OCI-LY7 (cell line): ENCODE measurements around the gene PGAP6. TPM values are rescaled to one million over a fixed set of nuclear protein-coding genes. Genes with fewer than 3 reads are reported as not detected.
"Not testable (repeated sequence)": the region's sequence is repeated elsewhere in the genome, so short reads cannot be mapped to it uniquely, and the experiment has no call there.

ENCODE experiments used
- BruUV-seq: library from RNA; stranded (reverse); fragments of 400-500 nt; replicated peaks from 2 replicates; lab custom pipeline; 2021; lab: Mats Ljungman, UMichigan
- CTCF ChIA-PET: fragments of 300-600 bp; sonication (Branson Sonifier 250); formaldehyde crosslinking; loops from one replicate; lab custom pipeline; 2022; ENCODE audit warnings: antibody characterized with exemption; ENCODE audit not compliant: unreplicated experiment; lab: Charles Lee
- POLR2A ChIA-PET: fragments of 300-600 bp; sonication (Branson Sonifier 250); formaldehyde crosslinking; loops from one replicate; lab custom pipeline; 2022; ENCODE audit warnings: antibody characterized with exemption; lab: Charles Lee
- DNase-seq: peaks from one replicate; pipeline ENCODE4 v3.0.0-alpha.2; 2015; ENCODE audit warnings: low spot score
- H2AFZ ChIP-seq: fragments of 200-600 bp; sonication (generic), shearing (Covaris generic); 2 replicates; pipeline ENCODE4 v1.6.1; 2014; ENCODE audit warnings: mild to moderate bottlenecking, antibody characterized with exemption, low read length, moderate library complexity
- H3K27ac ChIP-seq: fragments of 200-600 bp; sonication (generic); 2 replicates; pipeline ENCODE4 v1.5.1; 2014; ENCODE audit warnings: mixed run types, low read depth, mild to moderate bottlenecking, moderate library complexity, low read length, inconsistent platforms; ENCODE audit not compliant: poor library complexity, severe bottlenecking
- H3K36me3 ChIP-seq: fragments of 200-600 bp; sonication (generic); 2 replicates; pipeline ENCODE4 v1.6.1; 2014; ENCODE audit warnings: mild to moderate bottlenecking, antibody characterized with exemption, low read length, moderate library complexity, mixed read lengths; ENCODE audit not compliant: insufficient read depth
- H3K4me1 ChIP-seq: fragments of 200-600 bp; sonication (generic); 2 replicates; pipeline ENCODE4 v1.5.1; 2014; ENCODE audit warnings: mild to moderate bottlenecking, low read length; ENCODE audit not compliant: insufficient read depth, poor library complexity, severe bottlenecking
- H3K4me2 ChIP-seq: fragments of 200-600 bp; sonication (generic); 2 replicates; pipeline ENCODE4 v1.6.1; 2014; ENCODE audit warnings: mild to moderate bottlenecking, low read length
- H3K4me3 ChIP-seq: fragments of 200-600 bp; sonication (generic); 2 replicates; pipeline ENCODE4 v1.5.1; 2014; ENCODE audit warnings: mild to moderate bottlenecking, low read depth, low read length; ENCODE audit not compliant: poor library complexity, severe bottlenecking
- H3K79me2 ChIP-seq: fragments of 200-600 bp; sonication (generic); 2 replicates; pipeline ENCODE4 v1.6.1; 2016; ENCODE audit warnings: low read depth, mild to moderate bottlenecking, low read length, moderate library complexity, mixed read lengths; ENCODE audit not compliant: insufficient read depth
- H3K9me2 ChIP-seq: fragments of 200-600 bp; sonication (generic); 2 replicates; pipeline ENCODE4 v1.6.1; 2016; ENCODE audit warnings: mild to moderate bottlenecking, low read length, mixed read lengths; ENCODE audit not compliant: insufficient read depth
- H3K9me3 ChIP-seq: fragments of 200-600 bp; sonication (generic); 2 replicates; pipeline ENCODE4 v1.6.1; 2014; ENCODE audit warnings: mild to moderate bottlenecking, mixed run types, low read length, mixed read lengths
- H4K20me1 ChIP-seq: fragments of 200-600 bp; sonication (generic); 2 replicates; pipeline ENCODE4 v1.6.1; 2014; ENCODE audit warnings: mild to moderate bottlenecking, antibody characterized with exemption, low read length, moderate library complexity, mixed read lengths; ENCODE audit not compliant: insufficient read depth
- EZH2phosphoT487 ChIP-seq: fragments of 200-600 bp; sonication (generic); IDR thresholded peaks from 2 replicates; pipeline ENCODE4 v1.6.1; 2018; ENCODE audit warnings: low read depth, borderline replicate concordance, mild to moderate bottlenecking, mixed run types, antibody characterized with exemption, low read length, moderate library complexity, mixed read lengths
- intact Hi-C: fragments of 100-400 bp; cut with micrococcal nuclease; formaldehyde crosslinking; loops from one replicate; pipeline ENCODE4 v1.10.0; 2022; ENCODE audit not compliant: unreplicated experiment
- total RNA-seq, 2 experiments: library from RNA; depleted of rRNA in 1 of 2; stranded (reverse); fragments of >200 nt in 1 of 2; shearing (Covaris generic) in 1 of 2; gene quantifications; 2 replicates each; pipeline ENCODE4 v1.2.3, GENCODE V29; 2014 to 2022
- TF ChIP-seq, protein P1 (sequence below): fragments of 200-600 bp; sonication (generic); conservative IDR thresholded peaks from 2 replicates; pipeline ENCODE4 v1.5.1; 2014; ENCODE audit warnings: mild to moderate bottlenecking, antibody characterized with exemption, low read length, moderate library complexity, mixed read lengths

PGAP6 gene
- total RNA-seq, 2 experiments from 2014 or later: 41.2 to 50.6 TPM

DNA sequence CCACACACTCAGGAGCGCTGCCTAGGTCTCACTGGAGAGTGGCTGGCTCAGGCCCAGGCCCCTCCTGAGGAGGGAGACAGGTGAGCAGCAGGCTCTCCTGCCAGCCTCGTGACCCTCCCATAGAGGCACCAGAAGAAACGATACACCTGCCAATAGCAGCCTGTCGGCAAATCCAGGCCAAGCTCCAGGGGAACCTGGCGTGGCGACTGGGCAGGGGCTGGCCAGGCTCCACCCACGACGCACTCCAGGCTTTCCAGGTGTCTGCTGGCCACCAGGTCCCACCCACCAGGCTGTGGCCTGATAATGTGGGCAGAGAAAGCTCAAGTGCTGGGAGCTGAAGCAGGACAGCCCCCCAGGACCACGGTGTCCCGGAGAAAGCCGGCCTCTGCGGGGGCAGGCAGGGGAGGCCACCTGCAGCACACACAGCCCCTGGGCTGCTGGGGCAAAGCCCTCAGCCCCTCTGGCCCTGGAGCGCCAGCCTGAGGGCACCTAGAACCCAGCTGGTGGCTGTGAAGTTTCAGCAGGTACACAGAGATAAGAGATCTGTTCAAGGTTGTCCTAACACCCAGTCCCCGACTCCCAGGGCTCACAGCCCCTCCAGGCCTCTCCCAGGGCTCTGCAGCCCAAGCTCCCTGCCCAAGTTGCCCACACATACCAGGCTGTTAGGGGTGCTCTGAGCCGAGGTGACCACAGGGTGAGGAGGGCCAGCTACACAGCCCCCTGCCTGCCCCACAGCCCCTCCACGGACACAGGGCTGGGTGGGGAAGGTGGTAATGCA is 2.4 kb downstream of the PGAP6 start:
- CTCF ChIA-PET: no interaction called here
- POLR2A ChIA-PET: no interaction called here
- Histone ChIP-seq H3K79me2 (no peaks in the 10 kb centered on the region), H3K9me3 (no peaks in the 10 kb centered on the region), H3K4me1 (peaks cover 9% of the 10 kb centered on the region), H4K20me1 (no peaks in the 10 kb centered on the region), H2AFZ (no peak overlapping the region), H3K9me2 (no peaks in the 10 kb centered on the region), H3K4me3 (no peak overlapping the region), H3K4me2 (no peak overlapping the region), H3K36me3 (peaks cover 22% of the 10 kb centered on the region; the same call in 1 of the 2 replicates), H3K27ac (no peak overlapping the region)
- TF ChIP-seq, protein P1, sequence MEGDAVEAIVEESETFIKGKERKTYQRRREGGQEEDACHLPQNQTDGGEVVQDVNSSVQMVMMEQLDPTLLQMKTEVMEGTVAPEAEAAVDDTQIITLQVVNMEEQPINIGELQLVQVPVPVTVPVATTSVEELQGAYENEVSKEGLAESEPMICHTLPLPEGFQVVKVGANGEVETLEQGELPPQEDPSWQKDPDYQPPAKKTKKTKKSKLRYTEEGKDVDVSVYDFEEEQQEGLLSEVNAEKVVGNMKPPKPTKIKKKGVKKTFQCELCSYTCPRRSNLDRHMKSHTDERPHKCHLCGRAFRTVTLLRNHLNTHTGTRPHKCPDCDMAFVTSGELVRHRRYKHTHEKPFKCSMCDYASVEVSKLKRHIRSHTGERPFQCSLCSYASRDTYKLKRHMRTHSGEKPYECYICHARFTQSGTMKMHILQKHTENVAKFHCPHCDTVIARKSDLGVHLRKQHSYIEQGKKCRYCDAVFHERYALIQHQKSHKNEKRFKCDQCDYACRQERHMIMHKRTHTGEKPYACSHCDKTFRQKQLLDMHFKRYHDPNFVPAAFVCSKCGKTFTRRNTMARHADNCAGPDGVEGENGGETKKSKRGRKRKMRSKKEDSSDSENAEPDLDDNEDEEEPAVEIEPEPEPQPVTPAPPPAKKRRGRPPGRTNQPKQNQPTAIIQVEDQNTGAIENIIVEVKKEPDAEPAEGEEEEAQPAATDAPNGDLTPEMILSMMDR: no peak
- no peak for TF ChIP-seq EZH2phosphoT487
- no peak for DNase-seq
- intact Hi-C loops: no loop called here
- no TSS peak for BruUV-seq

DNA sequence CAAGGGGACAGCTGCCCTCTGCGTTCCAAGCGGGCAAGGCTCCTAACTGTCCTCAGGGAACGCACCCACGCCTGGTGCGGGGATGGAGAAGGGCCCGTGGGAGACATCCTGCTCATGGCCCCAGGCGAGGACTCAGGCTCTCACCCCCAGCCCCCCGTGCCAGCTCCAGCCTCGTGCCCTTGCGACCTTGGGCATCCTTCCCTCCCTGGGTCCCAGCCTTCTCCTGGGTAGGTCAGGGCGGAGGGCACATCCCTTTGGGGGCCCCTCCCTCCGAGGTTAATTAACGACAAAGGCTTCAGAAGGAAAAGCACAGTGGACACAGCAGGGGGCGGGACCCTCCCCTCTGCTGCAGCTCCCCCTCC is 3.0 kb downstream of the PGAP6 start:
- Histone ChIP-seq H3K27ac (no peak overlapping the region), H3K4me3 (no peak overlapping the region), H3K9me2 (no peaks in the 10 kb centered on the region), H3K9me3 (no peaks in the 10 kb centered on the region), H2AFZ (no peak overlapping the region), H3K4me1 (peaks cover 4% of the 10 kb centered on the region), H3K36me3 (peaks cover 24% of the 10 kb centered on the region; the same call in 1 of the 2 replicates), H4K20me1 (no peaks in the 10 kb centered on the region), H3K4me2 (no peak overlapping the region), H3K79me2 (no peaks in the 10 kb centered on the region)
- ChIA-PET POLR2A (no interaction called here), CTCF (no interaction called here)
- no TSS peak for BruUV-seq
- no peak for DNase-seq
- TF ChIP-seq, protein P1: no peak
- TF ChIP-seq EZH2phosphoT487: no peak
- intact Hi-C loops: no loop called here

DNA sequence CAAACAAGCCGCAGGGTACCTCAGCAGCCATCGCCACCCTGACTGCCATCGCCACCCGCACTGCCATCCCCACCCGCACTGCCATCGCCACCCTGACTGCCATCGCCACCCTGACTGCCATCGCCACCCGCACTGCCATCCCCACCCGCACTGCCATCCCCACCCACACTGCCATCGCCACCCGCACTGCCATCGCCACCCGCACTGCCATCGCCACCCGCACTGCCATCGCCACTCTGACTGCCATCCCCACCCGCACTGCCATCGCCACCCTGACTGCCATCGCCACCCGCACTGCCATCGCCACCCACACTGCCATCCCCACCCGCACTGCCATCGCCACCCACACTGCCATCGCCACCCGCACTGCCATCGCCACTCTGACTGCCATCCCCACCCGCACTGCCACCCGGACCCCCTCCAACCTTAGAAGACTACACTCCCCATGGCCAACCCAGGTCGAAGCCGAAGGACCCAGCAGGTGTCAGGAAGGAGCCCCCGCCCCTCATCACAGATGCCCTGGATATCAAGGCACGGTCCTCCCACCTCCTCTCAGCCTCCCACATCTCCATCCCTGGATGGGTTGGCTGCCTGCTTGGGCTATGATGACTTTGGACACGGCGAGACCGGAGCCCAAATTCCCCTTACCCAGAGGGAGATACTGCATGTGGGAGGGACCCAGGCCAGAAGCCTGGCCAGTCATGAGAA is 3.5 kb downstream of the PGAP6 start:
- H3K27ac ChIP-seq, H3K4me1 ChIP-seq, H4K20me1 ChIP-seq, BruUV-seq, H2AFZ ChIP-seq, DNase-seq, H3K9me2 ChIP-seq, H3K79me2 ChIP-seq, H3K4me3 ChIP-seq, H3K9me3 ChIP-seq, CTCF ChIA-PET, H3K4me2 ChIP-seq, POLR2A ChIA-PET, intact Hi-C loops: not testable (repeated sequence)
- peaks cover 30% of the 10 kb centered on the region; the same call in 1 of the 2 replicates for H3K36me3 ChIP-seq
